ENCODE measurements around the gene DOCK10.

The DOCK10 gene

GRCh38 chr2:225056330-225057073 is 14.2 kb upstream of the DOCK10 start:
- ATAC-seq = no peak
- TF ChIP-seq OSR1 (CRISPR knock-in tag; IDR thresholded peaks at IDR 0.05) (no peak), GLIS3 (CRISPR knock-in tag; IDR thresholded peaks at IDR 0.05) (no peak), ZC3H10 (CRISPR knock-in tag; IDR thresholded peaks at IDR 0.05) (no peak), ZNF565 (CRISPR knock-in tag; conservative IDR thresholded peaks at IDR 0.05; ENCODE audit: low read depth) (no peak), CSRNP3 (CRISPR knock-in tag; IDR thresholded peaks at IDR 0.05) (no peak), CREB5 (CRISPR knock-in tag; IDR thresholded peaks at IDR 0.05; ENCODE audit: low read depth) (no peak), ESRRG (CRISPR knock-in tag; IDR thresholded peaks at IDR 0.05) (no peak), CSDC2 (CRISPR knock-in tag; IDR thresholded peaks at IDR 0.05) (no peak)

GRCh38 chr2:225055714-225056113 is 13.4 kb upstream of the DOCK10 start:
- TF ChIP-seq CSDC2 (CRISPR knock-in tag; IDR thresholded peaks at IDR 0.05) = no peak
- TF ChIP-seq PATZ1 (CRISPR knock-in tag; IDR thresholded peaks at IDR 0.05; ENCODE audit: borderline replicate concordance) = no peak
- TF ChIP-seq ESRRG (CRISPR knock-in tag; IDR thresholded peaks at IDR 0.05) = no peak
- TF ChIP-seq TSHZ2 (CRISPR knock-in tag; IDR thresholded peaks at IDR 0.05) = no peak
- no peak for TF ChIP-seq CSRNP3 (CRISPR knock-in tag; IDR thresholded peaks at IDR 0.05)
- no peak for TF ChIP-seq CREB5 (CRISPR knock-in tag; IDR thresholded peaks at IDR 0.05; ENCODE audit: low read depth)
- no peak for TF ChIP-seq POU6F1 (CRISPR knock-in tag; IDR thresholded peaks at IDR 0.05; ENCODE audit: borderline replicate concordance, low read depth)
- TF ChIP-seq PPARA (CRISPR knock-in tag; IDR thresholded peaks at IDR 0.05; ENCODE audit: borderline replicate concordance) = no peak
- no peak for TF ChIP-seq SNAI2 (CRISPR knock-in tag; IDR thresholded peaks at IDR 0.05)
- no peak for TF ChIP-seq ZNF8 (CRISPR knock-in tag; IDR thresholded peaks at IDR 0.05)
- no peak for ATAC-seq

- ATAC-seq = no peak
- no peak for TF ChIP-seq PPARA (CRISPR knock-in tag; IDR thresholded peaks at IDR 0.05; ENCODE audit: borderline replicate concordance)
- no peak for TF ChIP-seq TCF4 (CRISPR knock-in tag; IDR thresholded peaks at IDR 0.05; ENCODE audit: borderline replicate concordance)
- no peak for TF ChIP-seq TSHZ2 (CRISPR knock-in tag; IDR thresholded peaks at IDR 0.05)
- no peak for TF ChIP-seq CSRNP3 (CRISPR knock-in tag; IDR thresholded peaks at IDR 0.05)
- no peak for TF ChIP-seq POU6F1 (CRISPR knock-in tag; IDR thresholded peaks at IDR 0.05; ENCODE audit: borderline replicate concordance, low read depth)
Observed at GRCh38 chr2:225052703-225053102, 10.4 kb upstream of the DOCK10 start.
